ENCODE measurements around the gene PDF.
"Not testable (repeated sequence)": the region's sequence is repeated elsewhere in the genome, so short reads cannot be mapped to it uniquely, and the experiment has no call there.

Gene PDF

GRCh38 chr16:69315486-69316311 is 14.7 kb downstream of the PDF start:
- no peak for DNase-seq

GRCh38 chr16:69314534-69314933 is 15.9 kb downstream of the PDF start:
- no peak for DNase-seq

- no peak for DNase-seq
Measured at GRCh38 chr16:69313469-69313868, 16.9 kb downstream of the PDF start.

- DNase-seq = no peak
Measured at GRCh38 chr16:69311533-69312387, 18.6 kb downstream of the PDF start.

GRCh38 chr16:69310653-69311532 is 19.5 kb downstream of the PDF start, which contains the start of gene VPS4A:
TSS of gene VPS4A (plus strand) at chr16:69311350. CDS start at chr16:69311512, 162 bp downstream.
- DNase-seq = peak; percentile 90

GRCh38 chr16:69309316-69309715 is 21.1 kb downstream of the PDF start:
- DNase-seq = no peak

- DNase-seq = no peak
Measured at GRCh38 chr16:69307856-69308255, 22.5 kb downstream of the PDF start.

- DNase-seq = no peak
Measured at GRCh38 chr16:69307091-69307490, 23.3 kb downstream of the PDF start.

- no peak for DNase-seq
Measured at GRCh38 chr16:69306031-69306430, 24.4 kb downstream of the PDF start.

GRCh38 chr16:69302301-69302700 is 28.1 kb downstream of the PDF start:
- no peak for DNase-seq

GRCh38 chr16:69301861-69302260 is 28.5 kb downstream of the PDF start:
- DNase-seq = no peak

GRCh38 chr16:69301187-69301586 is 29.2 kb downstream of the PDF start:
- no peak for DNase-seq

GRCh38 chr16:69298261-69298660 is 32.1 kb downstream of the PDF start:
- no peak for DNase-seq

GRCh38 chr16:69296771-69297170 is 33.6 kb downstream of the PDF start:
- not testable (repeated sequence) for DNase-seq

- no peak for DNase-seq
Measured at GRCh38 chr16:69294051-69294450, 36.3 kb downstream of the PDF start.

GRCh38 chr16:69293401-69293800 is 37.0 kb downstream of the PDF start:
- DNase-seq = no peak

- DNase-seq = not testable (repeated sequence)
Measured at GRCh38 chr16:69291657-69292056, 38.7 kb downstream of the PDF start.

- no peak for DNase-seq
Measured at GRCh38 chr16:69286941-69287713, 43.3 kb downstream of the PDF start.

- no peak for DNase-seq
Measured at GRCh38 chr16:69285240-69285639, 45.1 kb downstream of the PDF start.

GRCh38 chr16:69283851-69284250 is 46.5 kb downstream of the PDF start:
- no peak for DNase-seq

- DNase-seq = no peak
Measured at GRCh38 chr16:69277413-69277812, 53.0 kb downstream of the PDF start.
